Cerebellar nuclear complex (tissue), 1 donor: Measurements from ENCODE around the gene KCNIP1.

Source experiments
- DNase-seq, 2 experiments: peaks; one replicate each; lab custom pipeline; 2025; lab: John Stamatoyannopoulos, UW

The KCNIP1 gene

DNA sequence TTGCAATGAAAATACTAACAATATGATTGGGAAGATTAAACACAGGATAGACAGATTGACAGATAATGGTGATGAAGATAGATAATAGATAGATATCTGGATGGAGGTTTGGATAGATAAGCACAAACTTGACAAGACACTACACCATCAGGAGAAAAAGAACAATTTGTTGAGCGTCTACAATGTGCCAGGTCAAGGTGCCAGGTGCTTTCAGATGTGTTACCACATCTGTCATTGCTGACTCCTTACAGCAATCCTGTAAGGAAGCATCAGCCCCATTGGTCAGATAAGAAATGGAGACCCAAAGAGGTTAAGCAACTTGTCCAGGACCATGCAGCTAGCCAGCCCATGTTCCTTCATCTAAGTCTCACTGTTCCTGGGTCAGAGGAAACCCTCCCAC is 278.1 kb downstream of the KCNIP1 start:
- DNase-seq: no peak

DNA sequence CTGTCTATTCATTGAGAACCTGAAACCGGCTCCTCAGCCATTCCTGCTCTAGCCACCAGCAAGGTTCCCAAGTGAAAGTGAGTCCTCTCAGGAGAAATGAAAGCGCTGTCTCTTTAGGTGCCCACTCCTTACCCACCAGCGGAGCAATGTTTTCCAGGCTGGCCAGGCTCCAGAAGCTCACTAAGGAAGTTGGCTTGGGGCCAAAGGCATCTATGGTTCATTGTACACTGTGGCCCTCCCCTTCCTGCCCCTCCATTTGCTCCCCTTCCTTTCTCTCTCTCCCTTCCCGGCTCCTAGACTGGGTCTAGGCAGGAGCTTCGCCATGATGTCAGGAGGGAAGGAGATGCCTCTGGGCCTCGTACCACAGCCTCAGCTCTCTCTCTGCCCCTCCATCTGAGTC is 278.6 kb downstream of the KCNIP1 start:
- DNase-seq: no peak

GRCh38 chr5:170783498-170784247 is 279.9 kb downstream of the KCNIP1 start, which contains the start of gene GABRP:
Gene GABRP (plus strand): TSS chr5:170783725. CDS start chr5:170788616, 4,891 bp downstream.
- DNase-seq: no peak

GRCh38 chr5:170785416-170785815 is 281.6 kb downstream of the KCNIP1 start:
- no peak for DNase-seq
